Neural progenitor cell (in vitro differentiated cells): ENCODE data around the gene SLC6A5.

Experiments used
- EZH2 ChIP-seq: fragments of 200-600 bp; sonication (generic); IDR thresholded peaks from 2 replicates; pipeline ENCODE4 v1.6.1; 2017; ENCODE audit warnings: antibody characterized with exemption, mild to moderate bottlenecking, moderate library complexity
- EZH2phosphoT487 ChIP-seq: fragments of 200-600 bp; sonication (generic); IDR thresholded peaks from 2 replicates; pipeline ENCODE4 v1.6.1; 2017; ENCODE audit warnings: antibody characterized with exemption
- TF ChIP-seq, protein P1 (sequence below): fragments of 200-600 bp; sonication (generic); IDR thresholded peaks from 2 replicates; pipeline ENCODE4 v1.5.1; 2017; ENCODE audit warnings: antibody characterized with exemption, mild to moderate bottlenecking

DNA sequence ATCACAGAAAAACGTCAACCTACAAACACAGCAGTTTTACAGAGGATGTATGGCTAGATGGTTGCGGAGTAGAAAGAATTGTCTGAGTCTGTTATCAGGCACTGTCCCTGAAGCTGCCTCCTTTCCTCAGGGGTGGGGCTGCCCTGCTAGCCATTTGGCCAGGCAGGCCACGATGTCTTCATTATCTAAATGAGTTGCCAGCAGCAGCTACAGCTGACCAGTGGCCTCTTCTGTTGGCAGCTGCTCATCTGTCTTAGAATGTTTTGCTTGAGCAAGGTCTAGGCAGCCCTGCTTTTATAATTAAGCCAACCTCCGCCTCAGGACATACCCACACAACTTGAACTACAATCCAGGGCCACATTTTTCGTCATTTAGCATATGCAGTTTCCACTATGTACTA is 17.5 kb downstream of the SLC6A5 start:
- TF ChIP-seq EZH2 (no peak), EZH2phosphoT487 (no peak)
- TF ChIP-seq, protein P1, sequence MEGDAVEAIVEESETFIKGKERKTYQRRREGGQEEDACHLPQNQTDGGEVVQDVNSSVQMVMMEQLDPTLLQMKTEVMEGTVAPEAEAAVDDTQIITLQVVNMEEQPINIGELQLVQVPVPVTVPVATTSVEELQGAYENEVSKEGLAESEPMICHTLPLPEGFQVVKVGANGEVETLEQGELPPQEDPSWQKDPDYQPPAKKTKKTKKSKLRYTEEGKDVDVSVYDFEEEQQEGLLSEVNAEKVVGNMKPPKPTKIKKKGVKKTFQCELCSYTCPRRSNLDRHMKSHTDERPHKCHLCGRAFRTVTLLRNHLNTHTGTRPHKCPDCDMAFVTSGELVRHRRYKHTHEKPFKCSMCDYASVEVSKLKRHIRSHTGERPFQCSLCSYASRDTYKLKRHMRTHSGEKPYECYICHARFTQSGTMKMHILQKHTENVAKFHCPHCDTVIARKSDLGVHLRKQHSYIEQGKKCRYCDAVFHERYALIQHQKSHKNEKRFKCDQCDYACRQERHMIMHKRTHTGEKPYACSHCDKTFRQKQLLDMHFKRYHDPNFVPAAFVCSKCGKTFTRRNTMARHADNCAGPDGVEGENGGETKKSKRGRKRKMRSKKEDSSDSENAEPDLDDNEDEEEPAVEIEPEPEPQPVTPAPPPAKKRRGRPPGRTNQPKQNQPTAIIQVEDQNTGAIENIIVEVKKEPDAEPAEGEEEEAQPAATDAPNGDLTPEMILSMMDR = no peak
